Adrenal gland (tissue), 12 donors: ENCODE results near the gene MAP4K3. TPM values are rescaled to one million over a fixed set of nuclear protein-coding genes. Genes with fewer than 3 reads are reported as not detected.

ENCODE experiments used
- DNase-seq, 7 donors: peaks; one replicate each; pipeline ENCODE4 v3.0.0-alpha.2; 2019 to 2020
- H3K27ac ChIP-seq, 5 donors: fragments of 200-600 bp; sonication (generic) in 4 of 5; 1 replicate in 3 of 5; 2 replicates in 2 of 5; pipeline versions ENCODE4 v1.5.1 to v1.8.0; 2016 to 2020; ENCODE audit warnings: mild to moderate bottlenecking in 1 of 5
- H3K27me3 ChIP-seq: fragments of 200-600 bp; 2 replicates; pipeline ENCODE4 v1.8.0; 2021
- H3K36me3 ChIP-seq, 2 donors: fragments of 200-600 bp; replicated peaks in 1 of 2; 1 replicate in 1 of 2; 2 replicates in 1 of 2; pipeline versions ENCODE4 v1.5.1 to v1.8.0; 2018 to 2022
- H3K4me1 ChIP-seq, 2 donors: fragments of 200-600 bp; replicated peaks in 1 of 2; 1 replicate in 1 of 2; 2 replicates in 1 of 2; pipeline versions ENCODE4 v1.5.1 to v1.8.0; 2018 to 2021
- H3K4me3 ChIP-seq, 4 donors: fragments of 200-600 bp; sonication (generic) in 3 of 4; one replicate each; pipeline ENCODE4 v1.5.1; 2016 to 2018
- H3K9me3 ChIP-seq, 3 donors: fragments of 200-600 bp; sonication (generic) in 1 of 3; replicated peaks in 1 of 3; 1 replicate in 2 of 3; 2 replicates in 1 of 3; pipeline versions ENCODE4 v1.5.1 to v1.8.0; 2016 to 2021
- POLR2A ChIP-seq, 2 donors: fragments of 450-650 bp; IDR thresholded peaks; one replicate each; pipeline ENCODE4 v1.6.1; 2017; ENCODE audit warnings: antibody characterized with exemption in 2 of 2, mild to moderate bottlenecking in 2 of 2, moderate library complexity in 1 of 2
- WGBS, 4 donors: extraction: QIAGEN DNeasy Blood & Tissue Kit in 2 of 4; methylation state at CpG; one replicate each; pipeline versions ENCODE4 v1.1.5 to v1.1.7; 2013 to 2017; 5-methylcytosine and 5-hydroxymethylcytosine counted together
- intact Hi-C, 2 donors: fragments of 100-400 bp; cut with DNase I; formaldehyde crosslinking; loops; one replicate each; pipeline versions ENCODE4 v1.14.1 to v1.15.0; 2022 to 2023
- polyA plus RNA-seq, 3 donors: library from polyadenylated mRNA; stranded (reverse); fragments of 200-250 nt in 2 of 3; fragments of 350-450 nt in 1 of 3; fragmentation: Illumina TruSeq in 1 of 3; extraction: RNeasy Lipid Tissue Mini Kit (QIAGEN cat#74804) in 1 of 3; gene quantifications; one replicate each; pipeline ENCODE4 v1.2.3, GENCODE V29; 2013 to 2014
- small RNA-seq, 2 donors: library from RNA; depleted of rRNA; stranded (forward); fragments of <200 nt; gene quantifications; one replicate each; pipeline ENCODE3, GENCODE V24; 2016
- total RNA-seq, 9 donors: library from RNA; depleted of rRNA in 4 of 9; stranded (reverse); fragments of >200 nt in 4 of 9; fragments of 120-200 nt in 1 of 9; fragmentation: NEBNext Ultra II Directional in 1 of 9; extraction: Animal tissue kit (Norgen Biotek cat#: 25700) in 1 of 9; gene quantifications; one replicate each; pipeline versions ENCODE4 v1.1.0 to v1.2.4, GENCODE V29; 2013 to 2023
- TF ChIP-seq, protein P1 (sequence below), 6 experiments: fragments of 450-650 bp in 4 of 6; fragments of 200-600 bp in 2 of 6; sonication (generic) in 1 of 6; IDR thresholded peaks; 1 replicate in 5 of 6; 2 replicates in 1 of 6; pipeline versions ENCODE4 v1.5.1 to v1.8.0; 2016 to 2021; ENCODE audit warnings: antibody characterized with exemption in 6 of 6, mild to moderate bottlenecking in 2 of 6, moderate library complexity in 1 of 6
- donor health status: healthy with polysubstance abuse.
- donor health status: Bipolar disorder and iron deficiency.
- donor health status: DM: yes; HTN: yes; CAD: no.
- donor health status: DM: no; HTN: no; CAD: no.
- donor health status: DM: no; HTN: no; CAD: no.
- donor health status: DM: yes; HTN: yes; CAD: no.

Gene MAP4K3
- total and polyA plus RNA-seq, 12 donors = 15.4 to 79.7 (median 38.8) TPM

DNA sequence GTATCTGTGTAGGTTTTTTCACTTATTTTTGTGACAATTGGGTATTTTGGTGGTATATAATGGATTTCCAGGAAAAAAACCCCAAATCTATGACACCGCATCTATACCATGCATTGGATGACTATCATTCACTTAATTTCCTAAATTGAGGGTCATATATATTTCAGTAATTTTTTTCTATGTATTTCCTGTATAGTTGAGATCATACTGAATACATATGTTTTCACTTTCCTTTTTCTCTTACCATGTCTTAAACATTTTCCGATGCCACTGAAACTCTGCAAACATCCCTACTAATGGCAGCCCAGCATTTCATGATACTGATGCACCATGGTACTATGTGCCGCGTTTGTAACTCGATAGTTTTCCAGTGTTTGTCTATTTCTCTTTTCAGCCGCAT lies 233.7 kb downstream of the MAP4K3 start:
- no peak for TF ChIP-seq POLR2A (IDR thresholded peaks at IDR 0.05)
- TF ChIP-seq, protein P1, sequence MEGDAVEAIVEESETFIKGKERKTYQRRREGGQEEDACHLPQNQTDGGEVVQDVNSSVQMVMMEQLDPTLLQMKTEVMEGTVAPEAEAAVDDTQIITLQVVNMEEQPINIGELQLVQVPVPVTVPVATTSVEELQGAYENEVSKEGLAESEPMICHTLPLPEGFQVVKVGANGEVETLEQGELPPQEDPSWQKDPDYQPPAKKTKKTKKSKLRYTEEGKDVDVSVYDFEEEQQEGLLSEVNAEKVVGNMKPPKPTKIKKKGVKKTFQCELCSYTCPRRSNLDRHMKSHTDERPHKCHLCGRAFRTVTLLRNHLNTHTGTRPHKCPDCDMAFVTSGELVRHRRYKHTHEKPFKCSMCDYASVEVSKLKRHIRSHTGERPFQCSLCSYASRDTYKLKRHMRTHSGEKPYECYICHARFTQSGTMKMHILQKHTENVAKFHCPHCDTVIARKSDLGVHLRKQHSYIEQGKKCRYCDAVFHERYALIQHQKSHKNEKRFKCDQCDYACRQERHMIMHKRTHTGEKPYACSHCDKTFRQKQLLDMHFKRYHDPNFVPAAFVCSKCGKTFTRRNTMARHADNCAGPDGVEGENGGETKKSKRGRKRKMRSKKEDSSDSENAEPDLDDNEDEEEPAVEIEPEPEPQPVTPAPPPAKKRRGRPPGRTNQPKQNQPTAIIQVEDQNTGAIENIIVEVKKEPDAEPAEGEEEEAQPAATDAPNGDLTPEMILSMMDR (IDR thresholded peaks at IDR 0.05) = no peak
- no peak overlapping the region for H3K4me3 ChIP-seq
- intact Hi-C loops = no loop called here
- no peaks in the 10 kb centered on the region for H3K4me1 ChIP-seq
- no peaks in the 10 kb centered on the region for H3K27me3 ChIP-seq
- H3K9me3 ChIP-seq = peaks cover 0 to 9% (median 0%) of the 10 kb centered on the region in 3 donors
- H3K27ac ChIP-seq = no peak overlapping the region
- no peaks in the 10 kb centered on the region for H3K36me3 ChIP-seq
- DNase-seq = no peak
- WGBS, 4 donors = 76 to 95% (median 86%) methylated on average over 5 to 6 of the region's 6 CpGs

DNA sequence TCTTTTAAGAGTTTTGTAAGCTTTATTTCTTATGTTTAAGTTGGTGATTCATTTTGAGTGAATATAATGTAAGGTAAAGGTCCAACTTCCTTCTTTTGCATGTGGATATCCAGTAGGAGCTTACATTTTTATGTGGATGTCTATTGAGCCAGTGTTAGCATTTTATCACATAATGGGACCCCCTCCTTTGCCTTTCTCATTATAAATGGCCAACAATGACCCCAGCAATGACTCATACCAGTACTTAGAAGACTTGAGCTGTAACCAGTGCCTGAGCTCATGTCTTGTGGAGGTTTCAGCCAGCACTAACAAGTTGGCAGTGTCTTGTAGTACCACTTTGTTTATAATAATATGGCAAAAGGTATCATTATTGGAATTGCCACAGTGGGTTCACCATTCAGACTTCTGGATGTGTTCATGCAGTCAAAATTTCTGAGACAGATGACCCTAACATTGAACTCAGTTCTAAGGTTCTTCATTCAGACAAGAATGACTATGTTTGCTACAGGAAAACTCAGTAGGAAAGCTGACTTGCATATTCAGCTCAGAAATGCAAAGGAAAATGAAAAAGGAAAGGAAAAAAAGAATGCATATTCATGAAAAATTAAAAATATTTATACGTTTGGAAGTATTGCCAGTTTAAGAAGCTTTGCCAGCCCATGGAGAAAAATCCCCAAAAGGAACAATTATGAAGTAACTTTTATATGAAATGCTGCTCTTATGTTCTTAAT lies 234.3 kb downstream of the MAP4K3 start:
- intact Hi-C loops = no loop called here
- 76 to 86% (median 85%) methylated on average over 1 of the region's 1 CpG for WGBS, 4 donors
- H3K4me3 ChIP-seq = no peak overlapping the region
- H3K27me3 ChIP-seq = no peaks in the 10 kb centered on the region
- no peak overlapping the region for H3K27ac ChIP-seq
- no peaks in the 10 kb centered on the region for H3K36me3 ChIP-seq
- TF ChIP-seq, protein P1 (IDR thresholded peaks at IDR 0.05) = no peak
- no peak for TF ChIP-seq POLR2A (IDR thresholded peaks at IDR 0.05)
- H3K9me3 ChIP-seq = peaks cover 0 to 9% (median 0%) of the 10 kb centered on the region in 3 donors
- no peaks in the 10 kb centered on the region for H3K4me1 ChIP-seq
- no peak for DNase-seq

Small RNA genes within 50 kb of the gene (small RNA-seq; reads per million reads assigned to genes)
- 0 reads per million in 2 donors for gene RF00272

Other genes with a start within 250 kb of the MAP4K3 start
- gene CDKL4, start 193.3 kb downstream of the MAP4K3 start, total RNA-seq = 1 to 10 TPM; 1.3 to 3.9 (median 1.9) TPM
- gene CDKL4, start 193.3 kb downstream of the MAP4K3 start, polyA plus RNA-seq = under 1 TPM; 0.16 to 0.72 (median 0.57) TPM
- gene TMEM178A, start 228.6 kb upstream of the MAP4K3 start, total RNA-seq = 1 to 10 TPM in 6 of 9 donors, under 1 TPM in 2, not detected in 1; 0.35 to 7.5 (median 2.8) TPM
- 10 to 100 TPM in 2 of 3 donors, under 1 TPM in 1; 0.93 to 46.4 (median 13.2) TPM for gene TMEM178A, start 228.6 kb upstream of the MAP4K3 start, polyA plus RNA-seq